GM18873 (cell line): Measurements from ENCODE around the gene CCDC13.

Experiments used
- ATAC-seq: cut with Tn5 transposase; IDR thresholded peaks from one replicate; pipeline ENCODE4 v1.9.1; 2021; ENCODE audit warnings: mild to moderate bottlenecking, moderate library complexity, moderate number of reproducible peaks; ENCODE audit not compliant: unreplicated experiment, low FRiP score

The CCDC13 gene

GRCh38 chr3:42799376-42799775 is 26.3 kb upstream of the CCDC13 start:
- ATAC-seq, result no peak

GRCh38 chr3:42796332-42796885 is 23.4 kb upstream of the CCDC13 start:
- no peak for ATAC-seq

- ATAC-seq, result no peak
These were observed 22.6 kb upstream of the CCDC13 start for GRCh38 chr3:42795621-42796181.

GRCh38 chr3:42790714-42791229 is 17.7 kb upstream of the CCDC13 start:
- ATAC-seq, result no peak

GRCh38 chr3:42786631-42787030 is 13.6 kb upstream of the CCDC13 start:
- ATAC-seq, result no peak

GRCh38 chr3:42786212-42786611 is 13.2 kb upstream of the CCDC13 start:
- ATAC-seq, result no peak

GRCh38 chr3:42780892-42781700 is 8.0 kb upstream of the CCDC13 start:
- no peak for ATAC-seq

GRCh38 chr3:42780398-42780797 is 7.3 kb upstream of the CCDC13 start:
- no peak for ATAC-seq

GRCh38 chr3:42778644-42779043 is 5.6 kb upstream of the CCDC13 start:
- no peak for ATAC-seq

- ATAC-seq, result peak; percentile 5
These were observed 327 bp upstream of the CCDC13 start for GRCh38 chr3:42773409-42773751.

GRCh38 chr3:42771271-42771670 is 1.8 kb downstream of the CCDC13 start:
- no peak for ATAC-seq

- ATAC-seq, result no peak
These were observed 3.4 kb downstream of the CCDC13 start for GRCh38 chr3:42769477-42770131.

GRCh38 chr3:42764561-42765295 is 8.3 kb downstream of the CCDC13 start:
- ATAC-seq, result no peak

GRCh38 chr3:42764115-42764514 is 8.9 kb downstream of the CCDC13 start:
- no peak for ATAC-seq

GRCh38 chr3:42763021-42763420 is 10.0 kb downstream of the CCDC13 start:
- ATAC-seq, result no peak

GRCh38 chr3:42762046-42762724 is 10.9 kb downstream of the CCDC13 start:
- ATAC-seq, result no peak

GRCh38 chr3:42758126-42758525 is 14.9 kb downstream of the CCDC13 start:
- no peak for ATAC-seq

- no peak for ATAC-seq
These were observed 16.3 kb downstream of the CCDC13 start for GRCh38 chr3:42756681-42757213.

- ATAC-seq, result no peak
These were observed 17.1 kb downstream of the CCDC13 start for GRCh38 chr3:42755681-42756578.
